Measurements from ENCODE around the gene RAPGEF1.

Gene RAPGEF1

GRCh38 chr9:131641618-131642495 is 98.0 kb downstream of the RAPGEF1 start:
- DNase-seq (ENCODE audit: low read depth, low spot score), result no peak
- TF ChIP-seq, protein P1, sequence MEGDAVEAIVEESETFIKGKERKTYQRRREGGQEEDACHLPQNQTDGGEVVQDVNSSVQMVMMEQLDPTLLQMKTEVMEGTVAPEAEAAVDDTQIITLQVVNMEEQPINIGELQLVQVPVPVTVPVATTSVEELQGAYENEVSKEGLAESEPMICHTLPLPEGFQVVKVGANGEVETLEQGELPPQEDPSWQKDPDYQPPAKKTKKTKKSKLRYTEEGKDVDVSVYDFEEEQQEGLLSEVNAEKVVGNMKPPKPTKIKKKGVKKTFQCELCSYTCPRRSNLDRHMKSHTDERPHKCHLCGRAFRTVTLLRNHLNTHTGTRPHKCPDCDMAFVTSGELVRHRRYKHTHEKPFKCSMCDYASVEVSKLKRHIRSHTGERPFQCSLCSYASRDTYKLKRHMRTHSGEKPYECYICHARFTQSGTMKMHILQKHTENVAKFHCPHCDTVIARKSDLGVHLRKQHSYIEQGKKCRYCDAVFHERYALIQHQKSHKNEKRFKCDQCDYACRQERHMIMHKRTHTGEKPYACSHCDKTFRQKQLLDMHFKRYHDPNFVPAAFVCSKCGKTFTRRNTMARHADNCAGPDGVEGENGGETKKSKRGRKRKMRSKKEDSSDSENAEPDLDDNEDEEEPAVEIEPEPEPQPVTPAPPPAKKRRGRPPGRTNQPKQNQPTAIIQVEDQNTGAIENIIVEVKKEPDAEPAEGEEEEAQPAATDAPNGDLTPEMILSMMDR (IDR thresholded peaks at IDR 0.05; ENCODE audit: insufficient read depth, low read length, missing control alignments), result no peak
- ChIA-PET POLR2A (interaction anchor here (1.2 kb wide), 1 partner anchor 37 kb away, joined by 4 read pairs; no protein-coding TSS in a partner anchor), CTCF (interaction anchor here (1.1 to 4.0 kb wide), 7 partner anchors 11 to 99 kb away, joined by 3 to 13 read pairs (median 4); partner anchors contain the start of gene RAPGEF1)
- no peak overlapping the region for H3K4me3 ChIP-seq (ENCODE audit: low read depth, low read length)

DNA sequence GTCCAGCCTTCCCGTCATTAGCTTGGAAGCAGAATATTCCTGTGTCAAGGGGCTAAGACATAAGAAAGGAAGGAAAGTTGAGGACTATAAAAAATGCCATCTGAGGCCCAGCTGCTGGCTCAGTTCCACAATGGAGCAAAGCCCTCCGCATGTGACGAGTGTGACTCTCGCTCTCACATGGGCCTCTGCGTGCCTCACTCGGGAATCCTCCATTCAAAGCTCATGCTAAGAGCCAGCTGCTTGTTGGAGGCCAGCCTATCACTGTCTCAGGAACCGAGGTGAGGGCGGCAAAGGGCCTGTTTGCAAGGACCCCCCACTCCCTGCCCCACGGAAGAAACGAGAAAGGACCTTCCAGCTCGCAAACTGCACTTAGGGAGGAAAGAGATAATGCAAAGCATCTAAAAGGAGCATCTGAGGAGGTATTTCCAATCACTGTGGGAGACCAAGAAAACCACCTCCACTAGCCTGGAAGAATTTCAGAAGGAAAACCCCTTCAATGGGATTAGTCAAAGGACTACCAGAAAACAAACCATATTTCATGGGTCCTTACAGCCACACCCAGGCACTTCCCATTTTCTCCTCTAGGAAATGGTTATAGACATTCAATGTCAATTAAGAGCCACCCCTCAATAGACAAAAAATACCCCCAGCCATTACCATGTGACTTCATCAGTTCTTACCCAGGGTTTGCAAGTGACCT is 99.3 kb downstream of the RAPGEF1 start:
- CTCF ChIA-PET, result interaction anchor here (1.2 to 1.6 kb wide), 3 partner anchors 11 to 100 kb away, joined by 3 to 6 read pairs (median 4); partner anchors contain the start of gene RAPGEF1
- POLR2A ChIA-PET, result no interaction called here

DNA sequence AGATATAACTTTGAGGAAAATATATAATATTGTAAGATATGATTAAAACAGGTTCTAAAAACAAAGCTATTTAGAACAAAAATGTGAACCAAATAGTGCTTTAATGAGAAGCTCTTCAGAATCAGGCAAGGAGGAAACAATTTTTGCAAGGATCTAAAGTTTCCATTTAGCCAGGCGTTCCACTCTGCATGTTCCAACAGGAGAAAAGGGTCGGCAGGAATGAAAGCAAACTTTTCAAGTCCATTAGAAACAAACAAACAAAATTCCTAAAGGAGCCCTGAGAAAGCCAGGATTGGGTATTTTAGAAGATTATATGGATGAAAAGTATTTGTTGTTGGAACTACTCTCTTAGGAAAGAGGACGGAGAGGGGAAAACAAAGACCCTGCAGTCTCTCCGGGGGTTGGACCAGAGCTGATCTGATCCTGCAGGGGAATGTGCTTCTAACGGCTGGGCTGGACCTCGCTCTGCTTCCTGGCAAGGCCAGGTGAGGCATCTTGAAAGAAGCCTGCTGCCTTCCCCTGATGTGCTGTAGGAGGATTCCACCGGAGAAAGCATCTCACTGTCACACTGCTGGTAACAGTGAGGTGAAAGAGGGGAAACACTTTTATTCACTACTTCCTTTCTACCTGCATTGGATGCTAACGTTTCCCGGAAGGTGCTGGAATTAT is 100.0 kb downstream of the RAPGEF1 start:
- POLR2A ChIA-PET, result no interaction called here

More for the DNA sequence above, 99.3 kb downstream of the RAPGEF1 start:
- TF ChIP-seq, protein P1 (IDR thresholded peaks at IDR 0.05; ENCODE audit: insufficient read depth, low read length, missing control alignments), result no peak
- DNase-seq (ENCODE audit: low read depth, low spot score), result no peak
- H3K4me3 ChIP-seq (ENCODE audit: low read depth, low read length), result no peak overlapping the region

DNA sequence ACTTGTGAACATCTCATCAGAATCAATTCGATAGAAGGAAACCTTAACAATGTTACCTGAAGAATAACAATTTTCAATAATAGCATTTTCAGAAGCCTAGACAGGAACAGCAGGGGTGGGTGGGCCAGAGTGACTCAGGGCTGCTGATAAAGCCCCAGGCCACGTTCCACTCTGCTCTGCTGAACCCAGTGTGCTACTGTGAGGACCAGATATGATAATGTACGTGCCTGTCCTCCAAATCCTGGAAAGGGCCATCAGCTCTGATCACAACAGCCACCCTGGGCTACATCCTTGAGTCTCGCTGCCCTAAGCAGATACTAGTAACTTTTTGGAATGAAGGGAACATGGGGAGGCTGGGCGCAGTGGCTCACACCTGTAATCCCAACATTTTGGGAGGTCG is 103.3 kb downstream of the RAPGEF1 start:
- no peak for DNase-seq (ENCODE audit: low read depth, low spot score)
- CTCF ChIA-PET, result interaction anchor here (1.4 to 4.5 kb wide), 4 partner anchors 27 to 106 kb away, joined by 5 to 19 read pairs (median 6); partner anchors contain the start of gene RAPGEF1
- no peak overlapping the region for H3K4me3 ChIP-seq (ENCODE audit: low read depth, low read length)
- TF ChIP-seq, protein P1 (IDR thresholded peaks at IDR 0.05; ENCODE audit: insufficient read depth, low read length, missing control alignments), result no peak
- POLR2A ChIA-PET, result interaction anchor here (1.8 kb wide), 1 partner anchor 41 kb away, joined by 6 read pairs; no protein-coding TSS in a partner anchor

More for the DNA sequence above, 100.0 kb downstream of the RAPGEF1 start:
- H3K4me3 ChIP-seq (ENCODE audit: low read depth, low read length), result no peak overlapping the region
- CTCF ChIA-PET, result interaction anchor here (1.2 to 1.6 kb wide), 3 partner anchors 11 to 100 kb away, joined by 3 to 6 read pairs (median 4); partner anchors contain the start of gene RAPGEF1
- DNase-seq (ENCODE audit: low read depth, low spot score), result no peak
- TF ChIP-seq, protein P1 (IDR thresholded peaks at IDR 0.05; ENCODE audit: insufficient read depth, low read length, missing control alignments), result no peak

GRCh38 chr9:131635892-131636291 is 104.0 kb downstream of the RAPGEF1 start:
- DNase-seq (ENCODE audit: low read depth, low spot score), result no peak
- H3K4me3 ChIP-seq (ENCODE audit: low read depth, low read length), result no peak overlapping the region
- ChIA-PET CTCF (interaction anchor here (0.9 to 4.5 kb wide), 5 partner anchors 26 to 107 kb away, joined by 3 to 19 read pairs (median 6); partner anchors contain the start of gene RAPGEF1), POLR2A (interaction anchor here (1.1 to 1.8 kb wide), 3 partner anchors 9 to 42 kb away, joined by 4 to 6 read pairs (median 4); no protein-coding TSS in a partner anchor)
- TF ChIP-seq, protein P1 (IDR thresholded peaks at IDR 0.05; ENCODE audit: insufficient read depth, low read length, missing control alignments), result no peak
